GM13976 (cell line): ENCODE measurements around the gene F2R.
"Not testable (repeated sequence)": the region's sequence is repeated elsewhere in the genome, so short reads cannot be mapped to it uniquely, and the experiment has no call there.

Source experiments
- DNase-seq: peaks from one replicate; pipeline ENCODE4 v3.0.0; 2012; ENCODE audit warnings: low spot score
- in situ Hi-C: fragments of 300-500 bp; cut with MboI; formaldehyde crosslinking; loops from one replicate; pipeline ENCODE4 v1.12.0; 2022; ENCODE audit warnings: low sequenced_read_pairs, mixed read lengths, inconsistent platforms; ENCODE audit not compliant: unreplicated experiment
- TF ChIP-seq, protein P1 (sequence below): IDR thresholded peaks from 2 replicates; pipeline ENCODE4 v1.5.1; 2012; ENCODE audit warnings: borderline replicate concordance, mild to moderate bottlenecking; ENCODE audit not compliant: insufficient read depth; ENCODE audit errors: extremely low read depth, missing control alignments, control extremely low read depth

F2R gene

DNA sequence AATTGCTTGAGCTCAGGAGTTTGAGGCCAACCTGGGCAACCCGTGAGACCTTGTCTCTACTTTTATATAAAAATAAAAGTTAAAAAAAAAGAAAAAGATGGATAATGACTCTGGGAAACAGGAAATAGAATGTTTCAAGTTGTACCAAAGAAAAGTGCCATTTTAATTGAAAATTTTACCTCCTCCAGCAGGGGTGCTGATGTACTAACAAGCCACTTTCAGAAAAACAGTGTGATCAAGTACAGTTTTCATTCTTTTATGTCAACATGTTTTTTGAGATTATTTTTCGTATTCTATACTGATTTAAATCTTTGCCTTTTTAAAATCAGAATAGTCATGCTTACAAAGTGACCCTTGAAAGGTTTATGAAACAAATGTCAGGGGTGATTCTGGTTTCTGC lies 30.8 kb downstream of the F2R start:
- TF ChIP-seq, protein P1, sequence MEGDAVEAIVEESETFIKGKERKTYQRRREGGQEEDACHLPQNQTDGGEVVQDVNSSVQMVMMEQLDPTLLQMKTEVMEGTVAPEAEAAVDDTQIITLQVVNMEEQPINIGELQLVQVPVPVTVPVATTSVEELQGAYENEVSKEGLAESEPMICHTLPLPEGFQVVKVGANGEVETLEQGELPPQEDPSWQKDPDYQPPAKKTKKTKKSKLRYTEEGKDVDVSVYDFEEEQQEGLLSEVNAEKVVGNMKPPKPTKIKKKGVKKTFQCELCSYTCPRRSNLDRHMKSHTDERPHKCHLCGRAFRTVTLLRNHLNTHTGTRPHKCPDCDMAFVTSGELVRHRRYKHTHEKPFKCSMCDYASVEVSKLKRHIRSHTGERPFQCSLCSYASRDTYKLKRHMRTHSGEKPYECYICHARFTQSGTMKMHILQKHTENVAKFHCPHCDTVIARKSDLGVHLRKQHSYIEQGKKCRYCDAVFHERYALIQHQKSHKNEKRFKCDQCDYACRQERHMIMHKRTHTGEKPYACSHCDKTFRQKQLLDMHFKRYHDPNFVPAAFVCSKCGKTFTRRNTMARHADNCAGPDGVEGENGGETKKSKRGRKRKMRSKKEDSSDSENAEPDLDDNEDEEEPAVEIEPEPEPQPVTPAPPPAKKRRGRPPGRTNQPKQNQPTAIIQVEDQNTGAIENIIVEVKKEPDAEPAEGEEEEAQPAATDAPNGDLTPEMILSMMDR, result no peak
- DNase-seq, result no peak
- in situ Hi-C loops, result no loop called here

GRCh38 chr5:76747706-76748105 lies 31.8 kb downstream of the F2R start:
- in situ Hi-C loops, result no loop called here
- DNase-seq, result no peak
- TF ChIP-seq, protein P1, result no peak

DNA sequence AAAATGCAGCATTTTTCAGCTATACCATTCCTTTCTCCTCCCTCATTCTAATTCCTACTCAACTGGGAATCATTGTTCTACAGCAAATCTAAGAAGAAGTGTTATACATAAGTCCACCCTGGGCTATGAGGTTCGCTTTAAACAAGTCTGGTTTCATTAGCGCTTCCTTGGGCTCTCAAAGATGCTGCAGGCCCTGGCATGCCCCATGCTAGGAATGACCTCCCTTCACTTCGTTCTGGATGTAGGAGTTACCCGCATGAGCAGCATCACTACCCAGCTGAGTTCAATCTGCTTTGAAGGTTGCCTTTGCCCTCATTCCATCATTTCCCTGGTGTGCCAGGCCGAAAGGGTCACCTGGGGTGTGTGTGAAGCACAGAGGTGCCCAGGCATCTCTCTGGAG lies 35.4 kb downstream of the F2R start:
- TF ChIP-seq, protein P1, result no peak
- DNase-seq, result no peak
- in situ Hi-C loops, result no loop called here

- no peak for DNase-seq
- TF ChIP-seq, protein P1, result no peak
Observed at GRCh38 chr5:76754668-76755078, 38.7 kb downstream of the F2R start.

GRCh38 chr5:76755779-76756637 lies 40.1 kb downstream of the F2R start:
- in situ Hi-C loops, result no loop called here
- DNase-seq, result no peak

More at GRCh38 chr5:76754668-76755078, 38.7 kb downstream of the F2R start:
- in situ Hi-C loops, result no loop called here

DNA sequence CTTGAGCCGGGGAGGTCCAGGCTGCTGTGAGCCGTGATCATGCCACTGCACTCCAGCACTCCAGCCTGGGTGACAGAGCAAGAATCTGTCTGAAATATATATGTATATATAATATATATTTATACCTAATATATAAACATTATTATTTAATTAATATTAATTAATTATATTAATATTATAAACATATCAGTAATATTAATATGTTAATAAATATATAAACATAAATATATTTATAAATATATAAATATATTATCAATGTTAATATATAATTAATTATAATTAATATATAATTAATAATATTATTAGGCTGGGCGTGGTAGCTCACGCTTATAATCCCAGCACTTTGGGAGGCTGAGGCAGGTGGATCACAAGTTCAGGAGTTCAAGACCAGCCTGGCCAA lies 41.1 kb downstream of the F2R start:
- in situ Hi-C loops, result no loop called here

More at GRCh38 chr5:76755779-76756637, 40.1 kb downstream of the F2R start:
- TF ChIP-seq, protein P1, result no peak

DNA sequence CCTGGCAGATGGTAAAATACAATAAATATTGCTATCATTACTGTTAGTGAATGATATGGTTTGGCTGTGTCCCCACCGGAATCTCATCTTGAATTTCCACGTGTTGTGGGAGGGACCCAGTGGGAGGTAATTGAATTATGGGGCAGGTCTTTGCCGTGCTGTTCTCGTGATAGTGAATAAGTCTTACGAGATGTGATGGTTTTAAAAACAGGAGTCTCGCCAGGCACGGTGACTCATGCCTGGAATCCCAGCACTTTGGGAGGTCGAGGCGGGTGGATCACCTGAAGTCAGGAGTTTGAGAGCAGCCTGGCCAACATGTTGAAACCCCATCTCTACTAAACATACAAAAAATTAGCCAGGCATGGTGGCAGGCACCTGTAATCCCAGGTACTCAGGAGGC lies 45.2 kb downstream of the F2R start:
- DNase-seq, in situ Hi-C loops: not testable (repeated sequence)

More for the DNA sequence above, 41.1 kb downstream of the F2R start:
- TF ChIP-seq, protein P1, result no peak
- no peak for DNase-seq
